HG02981 (cell line): Measurements from ENCODE around the gene LRRC58.

Source experiments
- ATAC-seq: cut with Tn5 transposase; IDR thresholded peaks from one replicate; pipeline ENCODE4 v1.9.1; 2021; ENCODE audit warnings: mild to moderate bottlenecking, moderate library complexity; ENCODE audit not compliant: unreplicated experiment

Gene LRRC58

GRCh38 chr3:120280566-120280965 is 68.6 kb downstream of the LRRC58 start:
- peak; percentile 44 for ATAC-seq

- no peak for ATAC-seq
Measured at GRCh38 chr3:120280026-120280425, 69.1 kb downstream of the LRRC58 start.

GRCh38 chr3:120276767-120277166 is 72.4 kb downstream of the LRRC58 start:
- no peak for ATAC-seq

GRCh38 chr3:120275618-120276017 is 73.5 kb downstream of the LRRC58 start:
- ATAC-seq: no peak

- ATAC-seq: no peak
Measured at GRCh38 chr3:120274739-120275167, 74.4 kb downstream of the LRRC58 start.
